Measurements from ENCODE around the gene FAT2.

GRCh38 chr5:151584057-151584937 lies 6.8 kb downstream of the FAT2 start:
- TF ChIP-seq, protein P1, sequence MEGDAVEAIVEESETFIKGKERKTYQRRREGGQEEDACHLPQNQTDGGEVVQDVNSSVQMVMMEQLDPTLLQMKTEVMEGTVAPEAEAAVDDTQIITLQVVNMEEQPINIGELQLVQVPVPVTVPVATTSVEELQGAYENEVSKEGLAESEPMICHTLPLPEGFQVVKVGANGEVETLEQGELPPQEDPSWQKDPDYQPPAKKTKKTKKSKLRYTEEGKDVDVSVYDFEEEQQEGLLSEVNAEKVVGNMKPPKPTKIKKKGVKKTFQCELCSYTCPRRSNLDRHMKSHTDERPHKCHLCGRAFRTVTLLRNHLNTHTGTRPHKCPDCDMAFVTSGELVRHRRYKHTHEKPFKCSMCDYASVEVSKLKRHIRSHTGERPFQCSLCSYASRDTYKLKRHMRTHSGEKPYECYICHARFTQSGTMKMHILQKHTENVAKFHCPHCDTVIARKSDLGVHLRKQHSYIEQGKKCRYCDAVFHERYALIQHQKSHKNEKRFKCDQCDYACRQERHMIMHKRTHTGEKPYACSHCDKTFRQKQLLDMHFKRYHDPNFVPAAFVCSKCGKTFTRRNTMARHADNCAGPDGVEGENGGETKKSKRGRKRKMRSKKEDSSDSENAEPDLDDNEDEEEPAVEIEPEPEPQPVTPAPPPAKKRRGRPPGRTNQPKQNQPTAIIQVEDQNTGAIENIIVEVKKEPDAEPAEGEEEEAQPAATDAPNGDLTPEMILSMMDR (IDR thresholded peaks at IDR 0.05), result no peak
- TF ChIP-seq POLR2A (IDR thresholded peaks at IDR 0.05) (no peak), POLR2AphosphoS5 (IDR thresholded peaks at IDR 0.05) (no peak), EP300 (IDR thresholded peaks at IDR 0.05; ENCODE audit: low read depth) (no peak)
